ENCODE data around the gene ARFGAP3. TPM values are rescaled to one million over a fixed set of nuclear protein-coding genes. Genes with fewer than 3 reads are reported as not detected.

ARFGAP3 gene
- total RNA-seq, 1 donor from 2014 or later = 59.1 TPM

DNA sequence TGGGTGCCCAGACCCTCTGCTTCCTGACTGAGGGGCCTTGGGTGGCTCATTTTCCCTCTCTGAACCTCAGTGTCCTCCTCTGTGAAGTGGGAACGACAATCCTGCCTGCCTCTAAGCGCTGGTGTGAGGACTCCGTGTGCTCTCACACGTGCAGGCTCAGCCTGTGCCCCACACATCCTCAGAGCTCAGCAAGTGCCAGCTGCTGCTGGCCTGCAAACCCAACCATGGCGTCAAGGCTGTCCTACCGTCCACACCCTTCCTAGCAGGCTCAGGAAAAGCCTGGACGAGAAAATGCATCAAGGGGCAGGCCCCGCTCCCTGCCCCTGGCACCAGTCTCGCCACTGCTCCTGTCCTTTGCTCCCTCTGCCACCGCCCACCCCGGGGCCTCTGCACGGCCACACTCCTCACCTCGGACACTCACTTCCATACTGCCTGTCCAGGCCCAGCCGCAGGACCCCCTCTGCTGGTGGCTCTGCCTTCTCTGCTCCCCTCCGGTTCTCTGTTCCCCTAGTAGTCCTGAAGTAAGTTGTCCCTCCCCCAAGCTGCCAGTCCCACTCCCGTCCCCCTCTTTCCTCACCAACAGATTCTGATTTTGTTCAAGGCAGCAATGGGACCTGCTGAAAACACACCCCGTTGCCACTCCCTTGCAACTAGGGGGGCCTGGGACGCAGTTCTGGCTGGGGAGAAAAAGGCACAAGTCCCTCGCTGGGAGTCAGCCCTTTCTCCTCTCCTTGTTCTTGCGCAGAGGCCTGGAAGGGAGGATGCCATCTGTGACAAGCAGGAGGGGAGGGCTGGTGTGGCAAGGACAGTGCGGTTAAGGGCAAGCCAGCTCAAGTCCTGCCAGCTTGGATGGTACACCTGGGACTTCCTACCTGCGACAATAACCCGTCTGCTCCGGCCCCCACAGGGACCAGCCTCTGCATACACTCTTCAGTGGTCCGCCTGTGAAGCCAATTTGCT, 62.2 kb downstream of the ARFGAP3 start:
- Mint-ChIP-seq H3K4me3 (ENCODE audit: unreplicated experiment) (no peak overlapping the region), H3K4me1 (ENCODE audit: unreplicated experiment) (no peaks in the 10 kb centered on the region), H3K36me3 (ENCODE audit: unreplicated experiment) (peaks cover 21% of the 10 kb centered on the region), H3K27me3 (ENCODE audit: unreplicated experiment) (no peaks in the 10 kb centered on the region), H3K9me3 (ENCODE audit: unreplicated experiment) (no peaks in the 10 kb centered on the region), H3K27ac (ENCODE audit: unreplicated experiment) (no peak overlapping the region)
- TF ChIP-seq, protein P1, sequence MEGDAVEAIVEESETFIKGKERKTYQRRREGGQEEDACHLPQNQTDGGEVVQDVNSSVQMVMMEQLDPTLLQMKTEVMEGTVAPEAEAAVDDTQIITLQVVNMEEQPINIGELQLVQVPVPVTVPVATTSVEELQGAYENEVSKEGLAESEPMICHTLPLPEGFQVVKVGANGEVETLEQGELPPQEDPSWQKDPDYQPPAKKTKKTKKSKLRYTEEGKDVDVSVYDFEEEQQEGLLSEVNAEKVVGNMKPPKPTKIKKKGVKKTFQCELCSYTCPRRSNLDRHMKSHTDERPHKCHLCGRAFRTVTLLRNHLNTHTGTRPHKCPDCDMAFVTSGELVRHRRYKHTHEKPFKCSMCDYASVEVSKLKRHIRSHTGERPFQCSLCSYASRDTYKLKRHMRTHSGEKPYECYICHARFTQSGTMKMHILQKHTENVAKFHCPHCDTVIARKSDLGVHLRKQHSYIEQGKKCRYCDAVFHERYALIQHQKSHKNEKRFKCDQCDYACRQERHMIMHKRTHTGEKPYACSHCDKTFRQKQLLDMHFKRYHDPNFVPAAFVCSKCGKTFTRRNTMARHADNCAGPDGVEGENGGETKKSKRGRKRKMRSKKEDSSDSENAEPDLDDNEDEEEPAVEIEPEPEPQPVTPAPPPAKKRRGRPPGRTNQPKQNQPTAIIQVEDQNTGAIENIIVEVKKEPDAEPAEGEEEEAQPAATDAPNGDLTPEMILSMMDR (IDR thresholded peaks at IDR 0.05) = peak; percentile 23
- no peak for DNase-seq (ENCODE audit: extremely low spot score, unreplicated experiment)

DNA sequence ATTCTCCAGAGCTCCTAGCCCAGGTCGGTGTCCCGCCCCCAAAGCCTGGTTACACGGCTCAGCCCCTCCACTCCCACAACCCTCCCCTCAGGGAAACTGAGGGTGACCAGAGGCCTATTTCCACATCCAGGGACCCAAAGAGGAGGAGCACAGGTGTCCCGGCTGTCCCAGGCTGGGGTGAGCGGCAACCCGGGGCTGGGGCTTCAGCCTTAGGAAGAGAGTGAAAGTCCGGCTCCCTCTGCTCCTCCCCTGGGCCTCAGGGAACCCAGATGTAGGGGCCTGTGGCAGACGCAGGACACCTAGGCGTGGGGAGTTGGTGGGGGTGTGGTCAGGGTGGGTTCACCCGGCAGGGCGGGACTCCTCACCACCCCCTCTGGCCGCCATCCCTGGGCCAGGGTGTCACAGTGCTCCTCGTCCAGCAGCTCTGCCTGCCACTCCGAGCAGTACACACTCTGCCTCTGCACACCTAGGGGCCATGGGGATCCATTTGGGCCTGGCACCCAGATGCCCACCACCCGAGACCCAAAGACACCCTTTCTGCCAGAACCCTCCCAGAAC, 63.1 kb downstream of the ARFGAP3 start:
- DNase-seq (ENCODE audit: extremely low spot score, unreplicated experiment) = no peak
- Mint-ChIP-seq H3K9me3 (ENCODE audit: unreplicated experiment) (no peaks in the 10 kb centered on the region), H3K27me3 (ENCODE audit: unreplicated experiment) (no peaks in the 10 kb centered on the region), H3K27ac (ENCODE audit: unreplicated experiment) (no peak overlapping the region), H3K36me3 (ENCODE audit: unreplicated experiment) (peaks cover 17% of the 10 kb centered on the region), H3K4me1 (ENCODE audit: unreplicated experiment) (no peaks in the 10 kb centered on the region), H3K4me3 (ENCODE audit: unreplicated experiment) (no peak overlapping the region)
- TF ChIP-seq, protein P1 (IDR thresholded peaks at IDR 0.05) = no peak

DNA sequence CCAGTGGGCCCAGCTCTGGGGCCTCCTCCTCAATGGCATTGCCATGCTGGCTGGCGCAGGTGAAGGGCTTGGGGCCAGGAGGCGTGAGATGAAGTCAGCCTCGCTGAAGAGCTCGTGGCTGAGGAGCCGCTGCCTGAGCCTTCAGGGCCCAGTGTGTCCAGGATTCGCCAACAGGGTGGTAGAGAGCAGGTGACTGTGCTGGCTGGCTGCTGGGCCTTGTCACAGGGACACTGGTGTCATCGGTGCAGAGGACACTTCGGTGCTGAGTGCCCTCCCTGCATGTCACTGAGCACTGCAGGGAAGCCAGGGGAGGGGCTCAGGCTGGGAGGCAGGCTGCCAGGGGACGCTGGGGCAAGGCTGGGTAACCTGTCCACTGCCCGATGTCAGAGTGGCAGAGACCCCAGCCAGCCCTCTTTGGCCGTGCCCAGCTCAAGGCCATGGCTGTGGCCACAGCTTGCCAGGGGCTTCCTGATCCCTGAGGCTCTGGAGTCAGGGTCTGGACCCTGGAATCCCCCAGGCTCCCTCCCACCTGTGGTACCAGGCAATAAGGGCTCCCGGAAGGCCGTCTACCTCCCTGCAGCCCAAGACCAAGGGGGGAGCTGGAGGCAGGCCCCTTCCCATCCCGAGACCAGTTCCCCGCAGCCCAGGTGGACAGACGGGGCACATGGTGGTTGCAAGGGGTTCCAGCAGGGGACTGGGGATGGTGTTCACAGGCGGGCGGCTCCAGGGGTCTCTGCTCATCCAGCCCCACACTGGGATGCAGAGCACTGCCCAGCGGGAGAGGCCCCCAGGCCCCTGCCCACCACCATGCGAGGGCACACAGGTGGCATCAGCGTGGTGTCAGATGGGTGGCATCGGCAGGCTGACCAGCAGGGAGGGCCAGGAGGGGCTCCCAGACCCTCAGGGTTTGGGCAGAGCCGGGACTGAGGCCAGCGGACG, 63.9 kb downstream of the ARFGAP3 start:
- Mint-ChIP-seq H3K27me3 (ENCODE audit: unreplicated experiment) (no peaks in the 10 kb centered on the region), H3K36me3 (ENCODE audit: unreplicated experiment) (peaks cover 17% of the 10 kb centered on the region)

DNA sequence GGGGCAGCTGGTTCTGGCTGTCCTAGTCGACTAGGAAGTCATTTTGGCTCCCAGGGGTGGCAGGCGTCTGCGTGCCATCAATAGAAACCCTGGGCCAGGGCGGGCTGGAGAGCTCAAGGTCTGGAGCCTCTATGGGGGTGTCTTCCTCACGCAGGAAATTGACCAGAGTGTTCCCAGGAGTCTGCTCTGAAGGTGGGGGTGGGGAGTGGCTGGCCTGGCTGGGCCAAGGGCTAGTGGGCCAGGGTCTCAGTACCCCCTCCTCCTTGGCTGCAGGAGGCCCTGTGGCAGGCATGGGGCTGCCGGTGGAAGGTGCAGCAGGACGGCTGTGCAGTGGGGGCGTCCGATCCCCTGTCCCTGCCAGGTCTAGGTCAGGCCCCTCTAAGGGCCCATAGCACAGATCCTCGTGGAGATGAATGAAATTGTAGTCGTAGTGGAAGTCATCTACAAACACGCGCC, 64.6 kb downstream of the ARFGAP3 start:
- no peak for DNase-seq (ENCODE audit: extremely low spot score, unreplicated experiment)
- H3K27ac Mint-ChIP-seq (ENCODE audit: unreplicated experiment) = no peak overlapping the region
- H3K36me3 Mint-ChIP-seq (ENCODE audit: unreplicated experiment) = peaks cover 13% of the 10 kb centered on the region
- H3K9me3 Mint-ChIP-seq (ENCODE audit: unreplicated experiment) = no peaks in the 10 kb centered on the region
- H3K4me3 Mint-ChIP-seq (ENCODE audit: unreplicated experiment) = no peak overlapping the region
- TF ChIP-seq, protein P1 (IDR thresholded peaks at IDR 0.05) = no peak
- no peaks in the 10 kb centered on the region for H3K4me1 Mint-ChIP-seq (ENCODE audit: unreplicated experiment)
- H3K27me3 Mint-ChIP-seq (ENCODE audit: unreplicated experiment) = no peaks in the 10 kb centered on the region

More for the DNA sequence above, 63.9 kb downstream of the ARFGAP3 start:
- no peak for DNase-seq (ENCODE audit: extremely low spot score, unreplicated experiment)
- Mint-ChIP-seq H3K4me3 (ENCODE audit: unreplicated experiment) (no peak overlapping the region), H3K9me3 (ENCODE audit: unreplicated experiment) (no peaks in the 10 kb centered on the region), H3K27ac (ENCODE audit: unreplicated experiment) (no peak overlapping the region), H3K4me1 (ENCODE audit: unreplicated experiment) (no peaks in the 10 kb centered on the region)
- TF ChIP-seq, protein P1 (IDR thresholded peaks at IDR 0.05) = no peak

All from osteocyte (in vitro differentiated cells).